ENCODE data around the gene PEX1.
A peak's percentile ranks its signal among the peaks of the same experiment; 100 is the strongest.
"Not testable (repeated sequence)": the region's sequence is repeated elsewhere in the genome, so short reads cannot be mapped to it uniquely, and the experiment has no call there.

The PEX1 gene

DNA sequence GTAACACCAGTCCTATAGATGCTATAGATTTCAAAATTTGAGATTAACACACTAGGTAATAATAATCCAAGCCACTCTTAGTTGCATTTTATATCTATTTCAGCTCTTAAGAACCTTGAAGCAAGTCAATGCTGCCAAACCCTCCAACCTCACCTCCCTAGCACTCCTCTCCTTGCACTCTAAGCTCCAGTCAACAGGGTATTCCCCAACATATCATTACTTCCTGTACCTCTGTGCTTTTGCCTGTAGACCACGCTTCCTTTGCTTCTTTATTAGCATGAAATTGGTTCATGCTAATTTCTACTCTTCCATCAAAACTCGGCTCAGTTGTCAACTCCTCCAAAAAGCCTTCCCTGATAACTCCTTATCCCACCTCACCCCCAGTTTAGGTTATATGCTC lies 24.6 kb downstream of the PEX1 start:
- no peak for DNase-seq

DNA sequence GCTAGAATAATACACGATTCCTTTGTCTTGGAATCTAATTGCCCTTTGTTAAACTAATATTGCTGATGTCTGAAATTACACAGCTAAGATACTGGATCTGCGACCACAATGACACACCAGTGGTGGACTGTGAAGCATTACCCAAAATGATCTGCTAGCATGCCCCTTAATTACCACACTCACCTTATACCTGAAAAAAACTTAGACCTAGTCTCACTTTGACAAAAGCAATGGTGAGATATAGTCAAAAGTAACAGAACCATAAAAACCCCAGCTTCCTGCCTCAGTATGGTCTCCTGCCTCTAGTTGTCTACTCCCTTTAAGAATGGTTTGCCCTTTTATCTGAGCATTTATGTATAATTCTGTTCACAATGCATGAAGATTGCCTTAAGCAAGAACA lies 29.8 kb downstream of the PEX1 start:
- no peak for DNase-seq

DNA sequence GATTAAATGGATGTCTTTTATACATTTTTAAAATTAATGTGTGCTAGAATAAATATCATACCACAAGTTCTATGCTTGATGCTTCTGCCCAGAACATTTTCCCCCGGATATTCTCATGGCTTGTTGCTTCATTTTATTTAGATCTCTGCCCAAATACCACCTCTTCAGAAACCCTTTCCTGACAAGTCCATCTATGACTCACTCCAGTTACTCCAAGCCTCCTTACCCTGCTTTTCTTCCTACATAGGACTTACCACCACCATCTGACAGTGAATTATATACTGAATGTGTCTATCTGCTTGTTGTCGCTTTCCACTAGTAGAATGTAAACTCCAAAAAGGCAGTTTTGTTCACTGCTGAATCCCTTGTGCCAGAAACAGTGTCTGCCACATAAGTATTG lies 31.4 kb downstream of the PEX1 start:
- DNase-seq = no peak

DNA sequence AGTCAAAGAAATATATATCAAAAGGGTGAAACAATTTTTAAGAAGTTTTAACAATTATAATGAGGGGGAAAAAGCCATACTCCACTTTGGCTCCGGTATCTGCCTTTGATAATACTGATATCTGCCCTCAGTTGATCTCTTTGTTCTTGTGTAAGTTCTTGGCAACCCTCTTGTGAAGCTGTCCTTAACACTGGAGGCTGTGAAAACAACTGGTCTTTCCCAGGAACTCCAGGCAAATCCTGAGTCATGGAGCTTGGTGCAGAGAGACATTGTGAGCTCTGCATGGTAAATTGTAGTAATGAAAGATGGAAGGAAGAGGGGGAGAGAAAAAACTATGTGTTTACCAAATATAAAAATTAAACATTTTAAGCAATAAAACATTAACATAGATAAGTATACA lies 38.7 kb downstream of the PEX1 start:
- DNase-seq = no peak

DNA sequence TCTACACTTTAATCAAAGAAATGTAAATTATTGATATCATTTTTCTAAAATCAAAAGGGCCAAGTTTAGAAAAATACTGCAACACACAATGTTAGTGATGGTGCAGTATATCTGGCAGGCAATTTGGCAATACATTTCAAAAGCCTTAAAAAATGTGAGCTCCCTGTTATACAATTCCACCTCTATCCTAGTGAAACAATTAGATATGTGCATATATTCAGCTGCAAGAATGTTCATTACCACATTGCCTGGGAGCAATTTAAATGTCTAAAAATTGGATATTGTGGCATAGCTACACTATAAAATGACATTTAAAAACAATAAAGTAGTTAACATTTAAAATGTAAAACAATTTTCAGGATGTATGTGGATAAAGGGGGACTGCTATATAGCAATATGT lies 40.5 kb downstream of the PEX1 start:
- no peak for DNase-seq

DNA sequence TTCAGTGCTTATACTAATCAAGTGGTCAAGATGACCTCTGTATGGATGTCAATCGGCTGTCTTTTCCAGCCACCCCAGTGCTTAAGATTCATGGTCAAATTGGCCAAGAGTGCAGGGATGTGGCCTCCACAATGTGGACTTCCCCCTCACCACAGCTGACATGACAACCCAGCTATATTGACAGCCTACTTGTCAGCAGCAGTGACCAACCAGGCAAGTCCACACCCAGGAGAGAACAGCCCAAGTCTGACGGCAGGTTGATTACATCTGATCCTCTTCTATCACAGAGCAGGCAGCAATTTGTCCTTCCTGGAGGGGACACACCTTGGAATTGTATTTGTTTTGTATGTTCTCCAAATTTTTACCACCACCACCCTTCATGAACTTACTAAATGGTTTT lies 42.3 kb downstream of the PEX1 start:
- DNase-seq = no peak

DNA sequence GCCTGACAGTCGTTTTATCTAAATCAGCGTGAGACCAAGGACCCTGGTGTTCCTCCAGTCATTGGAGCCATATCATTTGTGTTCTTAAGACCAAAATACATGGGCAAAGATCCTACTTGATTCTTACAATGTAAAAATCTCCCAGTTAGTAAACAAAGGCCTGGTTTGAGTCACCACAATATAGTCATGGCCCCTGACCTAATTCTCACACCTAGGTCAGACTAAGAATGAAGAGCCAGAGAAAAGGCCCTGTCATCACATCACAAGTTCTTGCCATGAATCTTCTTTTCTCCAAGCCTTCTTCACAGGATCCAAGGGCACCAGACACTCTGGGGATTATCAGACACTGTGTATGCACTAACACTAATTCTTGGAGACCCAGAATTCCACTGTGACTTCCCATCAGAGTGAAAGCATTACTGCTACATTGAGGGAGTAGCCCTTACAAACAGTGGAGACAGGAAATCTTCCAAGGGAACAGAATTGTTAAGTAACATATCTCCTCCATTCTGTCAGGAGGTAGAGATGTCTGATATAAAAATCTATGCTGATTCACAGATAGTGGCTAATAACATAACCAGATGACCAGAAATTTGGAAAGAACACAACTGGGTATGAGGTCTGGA lies 42.9 kb downstream of the PEX1 start:
- no peak for DNase-seq

DNA sequence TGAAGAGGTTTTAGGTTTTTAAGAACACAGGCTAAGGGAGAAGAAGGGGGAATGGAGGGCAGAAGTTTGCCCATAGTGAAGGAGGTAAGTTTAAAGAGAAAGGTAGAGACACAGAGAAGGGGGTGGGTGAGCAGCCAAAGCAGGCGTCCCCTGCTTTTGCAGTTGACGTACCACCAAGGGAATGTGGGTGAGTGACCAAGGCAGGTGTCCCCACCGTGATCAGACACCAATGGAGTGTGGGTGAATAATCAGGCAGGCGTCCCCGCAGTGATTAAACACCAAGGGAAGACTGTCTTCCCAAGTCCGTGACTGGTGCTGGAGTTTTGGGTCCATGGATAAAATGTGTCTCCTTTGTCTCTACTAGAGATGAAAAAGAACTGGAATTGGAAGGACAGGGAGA lies 44.1 kb downstream of the PEX1 start:
- DNase-seq = not testable (repeated sequence)

DNA sequence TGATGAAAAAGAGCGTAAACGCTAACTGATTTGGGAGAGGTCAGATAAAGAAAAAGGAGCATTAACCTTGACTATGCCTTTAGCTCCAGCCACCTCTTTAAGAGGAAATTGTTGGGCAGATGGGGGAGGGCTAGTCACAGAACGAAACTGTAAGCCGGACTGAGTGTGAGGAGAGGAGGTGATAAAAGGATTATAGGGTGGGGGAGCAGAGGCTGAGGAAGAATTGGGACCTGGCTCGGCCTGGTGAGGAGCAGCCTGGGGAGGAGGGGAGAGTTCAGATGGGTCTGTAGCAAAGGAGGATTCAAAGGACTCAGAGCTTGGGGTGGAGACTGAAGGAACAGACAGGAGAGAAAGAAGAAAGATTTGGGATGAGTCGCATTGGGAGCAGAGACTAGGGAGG lies 44.7 kb downstream of the PEX1 start:
- DNase-seq = not testable (repeated sequence)

DNA sequence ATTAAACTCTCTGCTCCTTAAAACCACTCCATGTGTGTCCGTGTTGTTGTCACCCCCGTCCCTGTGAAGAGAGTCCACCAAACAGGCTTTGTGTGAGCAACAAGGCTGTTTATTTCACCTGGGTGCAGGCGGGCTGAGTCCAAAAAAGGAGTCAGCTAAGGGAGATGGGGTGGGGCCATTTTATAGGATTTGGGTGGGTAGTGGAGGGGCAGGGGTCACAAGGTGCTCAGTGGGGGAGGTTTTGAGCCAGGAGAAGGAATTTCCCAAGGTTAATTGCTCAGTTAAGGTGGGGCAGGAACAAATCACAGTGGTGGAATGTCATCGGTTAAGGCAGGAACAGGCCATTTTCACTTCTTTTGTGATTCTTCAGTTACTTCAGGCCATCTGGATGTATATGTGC lies 49.2 kb downstream of the PEX1 start:
- DNase-seq = not testable (repeated sequence)

DNA sequence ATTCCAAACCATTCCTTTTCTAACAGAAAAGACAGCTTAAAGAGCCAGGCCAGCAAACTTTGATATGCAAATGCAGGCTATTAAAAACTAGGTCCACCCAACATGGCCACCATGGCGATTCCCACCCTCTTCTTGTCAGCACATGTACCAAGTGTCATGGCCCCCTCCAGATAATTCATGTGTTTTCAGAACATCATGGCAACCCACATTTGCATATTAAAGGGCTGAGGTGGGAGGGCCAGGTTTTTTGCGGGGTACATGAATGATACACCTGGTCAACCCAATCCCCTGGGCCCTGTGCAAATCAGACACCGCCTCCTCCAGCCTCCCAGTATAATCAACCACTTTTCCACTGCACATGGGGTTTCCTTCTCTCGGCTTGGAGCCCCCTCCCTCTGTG lies 49.6 kb downstream of the PEX1 start:
- DNase-seq = no peak

DNA sequence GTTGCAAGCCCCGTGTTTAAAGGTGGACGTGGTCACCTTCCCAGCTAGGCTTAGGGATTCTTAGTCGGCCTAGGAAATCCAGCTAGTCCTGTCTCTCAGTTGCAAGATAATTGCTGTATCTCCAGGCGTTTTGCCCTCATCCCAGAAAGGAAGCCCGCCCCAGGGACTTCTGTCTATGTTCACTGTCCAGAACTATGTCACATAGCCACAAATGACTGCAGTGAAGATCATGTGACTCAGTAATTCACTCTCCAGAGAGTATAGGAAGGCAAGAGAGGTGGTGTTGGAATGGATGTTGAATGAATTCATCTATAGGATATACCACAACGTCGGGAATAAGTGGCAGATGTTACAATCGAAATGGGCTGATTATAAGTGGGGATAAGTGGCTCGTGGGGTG lies 50.2 kb downstream of the PEX1 start:
- no peak for DNase-seq

DNA sequence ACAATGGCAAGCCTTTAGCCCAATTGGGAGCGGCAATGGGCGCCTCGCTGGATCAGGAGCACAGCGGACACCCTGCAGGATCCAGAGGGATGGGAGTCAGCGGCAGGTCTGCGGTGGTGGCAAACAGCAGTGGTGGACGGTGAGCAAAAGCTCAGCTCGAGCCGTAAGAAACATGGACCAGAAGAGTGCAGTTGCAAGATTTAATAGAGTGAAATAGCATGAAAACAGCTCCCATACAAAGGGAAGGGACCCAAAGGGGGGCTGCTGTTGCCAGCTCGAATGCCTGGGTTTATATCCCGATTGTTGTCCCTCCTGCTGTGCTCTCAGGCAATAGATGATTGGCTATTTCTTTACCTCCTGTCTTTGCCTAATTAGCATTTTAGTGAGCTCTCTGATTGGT lies 50.6 kb downstream of the PEX1 start, which contains the start of gene ERVW-1:
Gene ERVW-1, minus strand, starts transcription at position 266 of the 400 bp plus-strand sequence. CDS start 7,565 bp downstream, outside the sequence.
- not testable (repeated sequence) for DNase-seq

DNA sequence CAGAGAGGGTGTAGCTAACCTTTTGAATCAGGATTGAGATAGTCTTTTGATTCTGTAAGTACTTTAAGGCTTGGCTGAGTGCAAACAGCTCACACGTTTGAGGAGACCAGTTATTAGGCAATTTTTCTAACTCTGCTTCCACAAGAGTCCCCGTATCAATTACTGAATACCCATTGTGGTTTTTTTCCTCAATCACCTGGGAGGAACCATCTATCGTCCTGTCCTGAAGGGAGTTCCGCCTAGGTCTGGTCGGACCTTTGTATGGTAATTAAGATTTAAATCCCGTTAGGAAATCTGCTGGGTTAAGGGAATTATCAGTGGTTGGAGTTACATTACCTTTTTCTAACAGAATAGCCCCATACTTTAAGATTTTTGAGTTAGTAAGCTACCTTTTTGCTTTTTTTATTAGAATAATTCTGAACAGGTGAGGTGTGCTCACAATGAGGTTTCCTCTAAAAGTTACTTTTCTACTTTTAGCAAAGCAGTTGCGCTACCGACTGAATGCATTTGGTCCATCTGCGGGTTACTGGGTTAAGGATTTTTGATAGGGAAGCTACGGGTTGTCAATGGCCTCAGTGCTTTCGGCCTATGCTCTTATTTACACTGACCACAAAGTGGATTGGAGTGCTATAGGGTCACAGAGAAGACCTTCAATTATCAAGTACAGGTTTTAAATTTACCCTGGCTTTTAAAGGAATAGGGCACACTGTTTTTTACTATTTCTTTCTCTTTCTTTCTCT lies 52.3 kb downstream of the PEX1 start:
- DNase-seq = not testable (repeated sequence)

DNA sequence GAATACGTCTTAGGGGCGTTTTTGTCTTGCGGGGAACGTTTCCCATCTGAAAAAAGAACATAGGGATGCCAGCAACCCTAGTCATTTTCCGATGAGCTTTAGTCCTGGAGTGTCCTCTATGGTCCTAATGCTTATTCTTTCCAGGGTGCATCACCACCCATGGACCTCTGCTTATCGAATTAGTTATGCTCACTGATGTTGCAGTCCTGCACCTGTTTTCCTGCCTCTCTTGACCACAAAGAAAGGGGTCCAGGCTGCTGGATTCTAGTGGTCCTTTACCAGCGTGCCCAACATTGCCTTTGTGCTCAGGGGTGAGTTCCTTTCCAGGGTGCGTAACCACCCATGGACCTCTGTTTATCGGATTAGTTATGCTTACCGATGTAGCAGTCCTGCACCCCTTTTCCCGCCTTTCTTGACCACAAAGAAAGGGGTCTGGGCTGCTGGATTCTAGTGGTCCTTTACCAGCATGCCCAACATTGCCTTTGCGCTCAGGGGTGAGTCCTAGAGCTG lies 53.0 kb downstream of the PEX1 start:
- not testable (repeated sequence) for DNase-seq

DNA sequence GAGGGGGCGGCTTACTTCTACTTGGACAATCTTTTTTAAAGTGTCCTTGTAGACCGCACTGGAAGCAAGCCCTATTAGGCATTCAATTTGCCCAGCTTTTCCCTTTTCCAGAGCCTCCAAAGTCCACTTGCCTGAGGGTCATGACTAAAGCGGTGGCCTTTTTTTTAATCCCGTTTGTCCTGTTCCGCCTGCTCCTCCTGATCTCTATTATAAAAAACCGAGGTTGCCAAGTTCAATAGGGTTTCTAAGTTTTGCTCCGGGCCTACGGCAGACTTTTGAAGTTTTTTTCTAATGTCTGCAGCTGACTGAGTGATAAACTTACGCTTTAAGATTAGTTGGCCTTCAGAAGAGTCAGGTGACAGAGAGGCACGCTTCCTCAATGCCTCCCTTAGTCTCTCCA lies 54.3 kb downstream of the PEX1 start:
- not testable (repeated sequence) for DNase-seq

DNA sequence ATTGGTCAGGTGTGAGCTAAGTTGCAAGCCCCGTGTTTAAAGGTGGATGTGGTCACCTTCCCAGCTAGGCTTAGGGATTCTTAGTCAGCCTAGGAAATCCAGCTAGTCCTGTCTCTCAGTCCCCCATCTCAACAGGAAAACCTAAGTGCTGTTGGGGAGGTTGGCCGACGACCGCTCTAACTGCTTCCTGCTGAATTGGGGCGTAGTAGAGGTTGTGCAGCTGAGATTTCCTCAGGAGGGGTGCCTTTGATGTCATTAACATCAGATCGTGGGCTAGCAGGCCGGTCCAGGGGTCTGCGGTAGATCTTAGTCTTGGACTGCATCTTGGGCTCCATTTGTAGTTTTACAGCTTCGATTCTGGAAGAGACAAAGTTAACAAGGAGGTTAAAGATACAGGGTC lies 59.7 kb downstream of the PEX1 start:
- not testable (repeated sequence) for DNase-seq

DNA sequence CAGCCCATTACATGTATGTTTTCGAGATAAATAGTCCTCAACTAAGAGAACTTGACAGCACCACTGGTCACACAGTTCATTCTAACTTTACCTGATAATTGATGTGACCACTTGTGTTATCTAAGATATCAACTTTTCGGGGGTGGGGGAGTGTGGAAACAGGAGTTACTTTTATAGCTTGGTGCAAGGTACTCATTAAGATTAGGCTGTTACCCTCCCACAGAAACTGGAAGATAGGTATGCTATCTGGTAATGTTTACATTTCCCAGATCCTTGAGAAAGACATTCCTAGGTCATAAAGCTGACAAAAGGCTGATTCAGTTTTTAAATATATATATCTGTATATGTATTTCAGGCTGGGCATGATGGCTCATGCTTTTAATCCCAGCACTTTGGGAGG lies 61.6 kb downstream of the PEX1 start:
- no peak for DNase-seq

DNA sequence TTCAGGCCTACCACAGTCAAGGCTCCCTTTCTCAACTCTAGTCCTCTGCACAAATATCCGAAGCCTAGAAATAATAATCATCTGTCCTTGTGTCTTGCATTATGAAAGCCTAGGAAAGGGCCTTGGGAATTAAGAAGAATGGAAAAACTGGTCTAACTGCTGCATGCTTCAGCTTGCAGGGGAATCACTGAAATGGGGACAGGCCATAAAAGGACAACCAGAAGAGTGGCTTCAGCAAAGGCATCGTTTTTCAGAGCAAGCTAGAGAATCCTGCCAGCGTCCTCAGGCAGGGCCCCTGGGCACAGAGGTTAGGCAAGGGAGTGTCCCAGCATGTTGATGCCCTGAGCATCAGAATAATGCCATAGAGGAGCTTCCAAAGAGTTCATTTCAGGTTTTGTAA lies 63.8 kb downstream of the PEX1 start:
- DNase-seq = no peak

DNA sequence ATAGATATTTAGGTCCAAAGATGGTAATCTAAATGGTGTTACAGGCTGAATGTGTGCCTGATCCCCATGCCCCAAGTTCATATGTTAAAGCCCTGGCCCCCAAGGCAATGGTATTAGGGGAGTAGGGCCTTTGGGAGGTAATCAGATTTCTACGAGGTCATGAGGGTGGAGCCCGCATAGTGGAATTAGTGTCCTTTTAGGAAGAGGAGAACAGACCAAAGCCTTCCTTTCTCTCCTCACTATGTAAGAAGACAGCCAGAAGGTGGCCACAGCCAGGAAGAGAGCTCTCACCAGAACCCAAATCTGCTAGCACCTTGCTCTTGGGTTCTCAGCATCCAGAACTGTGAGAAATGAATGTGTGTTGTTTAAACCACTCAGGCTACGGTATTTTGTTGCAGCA lies 65.8 kb downstream of the PEX1 start:
- no peak for DNase-seq

DNA sequence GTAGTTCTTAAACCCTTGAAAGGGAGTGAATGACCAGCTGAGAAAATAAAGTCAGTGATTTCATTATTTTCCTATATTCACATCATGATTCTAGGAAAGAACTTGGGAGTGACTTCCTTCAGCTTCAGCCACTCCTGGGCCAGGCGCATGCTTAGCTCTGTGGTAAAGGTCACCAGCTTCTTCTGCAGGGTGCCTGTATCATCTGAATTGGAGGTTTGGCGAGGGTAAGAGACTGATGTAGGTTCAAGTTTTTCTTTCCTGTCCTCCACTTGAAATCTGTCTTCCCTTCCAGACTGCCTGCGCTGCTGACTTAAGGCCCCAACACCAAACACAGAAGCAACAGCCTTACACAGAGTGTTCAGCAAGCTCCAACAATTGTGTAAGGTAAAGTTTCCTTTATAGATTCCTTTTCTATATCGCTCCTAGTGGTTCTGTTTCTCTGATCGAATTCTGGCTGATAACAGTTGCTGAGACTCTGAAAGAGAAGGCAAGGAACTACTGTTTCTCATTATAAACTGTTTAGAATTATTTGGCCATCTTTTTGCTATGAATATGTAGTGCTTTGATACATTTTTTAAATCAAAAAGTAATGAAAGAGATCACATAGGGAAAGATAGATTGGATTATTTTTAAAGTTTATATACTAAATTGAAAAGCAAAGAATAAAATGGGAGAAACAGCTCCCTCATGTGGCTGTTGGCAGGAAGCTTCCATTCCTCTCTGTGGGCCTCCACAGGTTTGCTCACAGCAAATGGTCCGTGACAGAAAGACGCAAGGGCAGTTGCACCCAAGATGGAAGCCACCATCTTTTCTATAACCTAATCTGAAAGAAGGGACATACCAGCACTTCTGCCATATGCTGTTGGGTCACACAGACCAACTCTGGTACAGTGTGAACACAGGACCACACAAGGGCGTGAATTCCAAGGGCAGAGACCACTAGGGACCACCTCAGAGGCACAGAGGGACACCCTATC lies 67.0 kb downstream of the PEX1 start:
- peak; percentile 72 for DNase-seq

DNA sequence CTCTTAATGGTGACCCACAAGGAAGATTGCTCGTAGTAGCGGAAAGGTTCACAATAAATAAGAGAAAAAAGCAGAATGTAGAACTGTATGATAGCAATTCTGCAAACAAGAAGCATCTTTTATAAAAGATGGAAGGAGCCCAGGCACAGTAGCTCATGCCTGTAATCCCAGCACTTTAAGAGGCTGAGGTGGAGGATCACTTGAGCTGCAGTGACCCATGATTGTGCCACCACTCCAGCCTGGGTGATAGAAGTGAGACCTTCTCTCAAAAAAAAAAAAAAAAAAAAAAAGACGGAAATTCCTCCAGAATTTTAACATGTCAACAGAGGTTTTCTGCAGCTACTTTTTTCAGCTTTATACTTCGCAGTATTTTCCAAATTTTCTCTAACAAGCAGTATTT lies 67.8 kb downstream of the PEX1 start:
- no peak for DNase-seq

DNA sequence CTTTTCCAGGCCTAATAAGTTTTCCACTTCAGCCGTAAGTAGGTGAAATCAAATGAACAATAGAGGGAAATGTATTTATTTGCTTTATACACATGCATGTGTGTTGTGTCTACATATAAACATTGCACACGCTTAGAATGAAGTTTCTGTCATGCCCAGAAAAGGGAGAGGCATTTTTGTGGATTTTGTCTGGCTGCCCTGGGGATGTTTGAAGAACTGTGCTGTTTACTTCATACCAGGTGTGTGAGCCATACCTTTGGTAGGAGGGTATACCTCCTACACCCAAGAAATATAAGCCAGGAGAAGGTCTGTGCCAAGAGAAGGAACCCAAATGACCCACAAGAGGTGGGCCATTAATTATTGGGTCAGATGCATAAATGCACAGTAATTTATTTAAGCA lies 68.2 kb downstream of the PEX1 start:
- DNase-seq = no peak
